Body of pancreas (tissue), 4 donors: ENCODE results near the gene BRF1.

ENCODE experiments used
- CTCF ChIP-seq, 7 experiments: fragments of 450-650 bp in 4 of 7; fragments of 200-600 bp in 3 of 7; sonication (generic) in 3 of 7; IDR thresholded peaks; one replicate each; pipeline ENCODE4 v1.5.1; 2016 to 2019; ENCODE audit warnings: antibody characterized with exemption in 7 of 7
- POLR2A ChIP-seq, 3 donors: fragments of 450-650 bp; IDR thresholded peaks; one replicate each; pipeline ENCODE4 v1.6.1; 2016; ENCODE audit warnings: antibody characterized with exemption in 3 of 3, mild to moderate bottlenecking in 2 of 3

- no peak for TF ChIP-seq CTCF (IDR thresholded peaks at IDR 0.05)
- TF ChIP-seq POLR2A (IDR thresholded peaks at IDR 0.05), result no peak
These were observed 25.4 kb downstream of the BRF1 start for GRCh38 chr14:105275267-105275946.
